WTC11 (cell line): ENCODE measurements around the gene PNCK.

Source experiments
- CREM ChIP-seq: sonication (generic); formaldehyde crosslinking; IDR thresholded peaks from 2 replicates; pipeline ENCODE4 v1.8.1; 2022; ENCODE audit warnings: mild to moderate bottlenecking, missing genetic modification reagents, moderate library complexity
- CTCF ChIP-seq: fragments of 200-600 bp; IDR thresholded peaks from 2 replicates; pipeline ENCODE4 v1.8.0; 2022; ENCODE audit warnings: antibody characterized with exemption
- E2F5 ChIP-seq: sonication (generic); formaldehyde crosslinking; IDR thresholded peaks from 2 replicates; pipeline ENCODE4 v1.8.1; 2022; ENCODE audit warnings: mild to moderate bottlenecking, moderate library complexity, missing genetic modification reagents
- FOXK1 ChIP-seq: sonication (generic); formaldehyde crosslinking; IDR thresholded peaks from 2 replicates; pipeline ENCODE4 v1.8.0; 2022; ENCODE audit warnings: mild to moderate bottlenecking, moderate library complexity, missing genetic modification reagents
- HMGXB4 ChIP-seq: sonication (generic); formaldehyde crosslinking; IDR thresholded peaks from 2 replicates; pipeline ENCODE4 v1.8.1; 2023; ENCODE audit warnings: mild to moderate bottlenecking, moderate library complexity, missing genetic modification reagents
- MLX ChIP-seq: sonication (generic); formaldehyde crosslinking; IDR thresholded peaks from 2 replicates; pipeline ENCODE4 v1.8.1; 2023; ENCODE audit warnings: mild to moderate bottlenecking, missing genetic modification reagents, moderate library complexity
- NR1H2 ChIP-seq: sonication (generic); formaldehyde crosslinking; IDR thresholded peaks from 2 replicates; pipeline ENCODE4 v1.9.0; 2021; ENCODE audit warnings: mild to moderate bottlenecking, moderate library complexity, missing genetic modification reagents

GRCh38 chrX:153707406-153707805, 33.8 kb upstream of the PNCK start:
- TF ChIP-seq CREM (CRISPR knock-in tag) (no peak), E2F5 (no peak), CTCF (no peak), NR1H2 (CRISPR knock-in tag) (no peak), FOXK1 (CRISPR knock-in tag) (no peak), MLX (CRISPR knock-in tag) (no peak), HMGXB4 (CRISPR knock-in tag) (no peak)
